D721Med (cell line): Measurements from ENCODE around the gene EMSY.
"Not testable (repeated sequence)": the region's sequence is repeated elsewhere in the genome, so short reads cannot be mapped to it uniquely, and the experiment has no call there.

Source experiments
- DNase-seq: peaks from one replicate; pipeline ENCODE4 v3.0.0; 2011; ENCODE audit warnings: low spot score; ENCODE audit not compliant: insufficient read length
- FAIRE-seq: peaks from 2 replicates; lab custom pipeline; 2011; peaks lifted over from hg19 to GRCh38; lab: Jason Lieb, UNC
- TF ChIP-seq, protein P1 (sequence below): IDR thresholded peaks from 2 replicates; pipeline ENCODE4 v1.5.1; 2012; ENCODE audit warnings: mild to moderate bottlenecking, control low read depth; ENCODE audit not compliant: insufficient read depth; ENCODE audit errors: missing control alignments

The EMSY gene

DNA sequence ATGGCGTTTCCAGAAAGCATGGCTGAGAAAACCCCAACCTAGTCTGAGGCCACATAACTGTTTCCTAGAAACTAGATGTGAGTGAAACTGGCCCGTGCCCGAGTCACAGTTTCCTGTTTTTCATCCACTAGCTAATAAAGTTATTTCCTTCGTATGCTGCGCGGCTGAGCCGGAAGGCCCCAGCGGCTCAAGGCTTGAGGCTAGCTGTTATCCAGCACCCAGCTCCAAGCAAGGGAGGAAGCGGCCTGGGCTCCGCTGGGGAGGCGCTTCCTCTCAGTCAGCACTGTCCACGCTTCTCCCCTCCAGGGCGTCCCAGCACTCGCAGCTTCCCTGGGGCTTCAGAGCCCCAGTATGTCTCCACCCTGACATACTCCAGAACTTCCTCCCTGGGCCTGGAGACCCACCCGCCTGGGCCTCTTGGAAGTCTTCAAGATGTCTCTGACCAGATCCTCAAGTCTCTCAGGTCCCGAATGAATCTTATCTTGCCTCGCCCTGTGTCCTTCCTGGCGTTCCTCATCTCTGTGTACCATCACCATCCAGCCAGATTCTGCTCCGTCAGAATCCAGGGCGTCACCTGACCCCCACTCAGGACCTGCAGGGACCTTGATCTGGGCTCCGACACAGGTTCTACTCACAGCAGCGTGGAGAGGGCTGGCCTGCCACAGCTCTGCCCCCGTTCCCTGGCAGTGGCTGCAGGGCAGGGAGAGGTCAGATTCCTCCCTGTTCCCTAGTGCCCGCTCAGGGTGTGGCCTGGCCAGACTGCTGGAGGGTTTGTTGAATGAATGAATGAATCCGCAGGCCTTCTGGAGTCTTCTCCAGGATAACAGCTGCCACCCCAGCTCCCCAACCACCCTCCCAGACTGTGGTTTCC lies 143.9 kb downstream of the EMSY start:
- TF ChIP-seq, protein P1, sequence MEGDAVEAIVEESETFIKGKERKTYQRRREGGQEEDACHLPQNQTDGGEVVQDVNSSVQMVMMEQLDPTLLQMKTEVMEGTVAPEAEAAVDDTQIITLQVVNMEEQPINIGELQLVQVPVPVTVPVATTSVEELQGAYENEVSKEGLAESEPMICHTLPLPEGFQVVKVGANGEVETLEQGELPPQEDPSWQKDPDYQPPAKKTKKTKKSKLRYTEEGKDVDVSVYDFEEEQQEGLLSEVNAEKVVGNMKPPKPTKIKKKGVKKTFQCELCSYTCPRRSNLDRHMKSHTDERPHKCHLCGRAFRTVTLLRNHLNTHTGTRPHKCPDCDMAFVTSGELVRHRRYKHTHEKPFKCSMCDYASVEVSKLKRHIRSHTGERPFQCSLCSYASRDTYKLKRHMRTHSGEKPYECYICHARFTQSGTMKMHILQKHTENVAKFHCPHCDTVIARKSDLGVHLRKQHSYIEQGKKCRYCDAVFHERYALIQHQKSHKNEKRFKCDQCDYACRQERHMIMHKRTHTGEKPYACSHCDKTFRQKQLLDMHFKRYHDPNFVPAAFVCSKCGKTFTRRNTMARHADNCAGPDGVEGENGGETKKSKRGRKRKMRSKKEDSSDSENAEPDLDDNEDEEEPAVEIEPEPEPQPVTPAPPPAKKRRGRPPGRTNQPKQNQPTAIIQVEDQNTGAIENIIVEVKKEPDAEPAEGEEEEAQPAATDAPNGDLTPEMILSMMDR: no peak
- no peak for DNase-seq
- no peak for FAIRE-seq

DNA sequence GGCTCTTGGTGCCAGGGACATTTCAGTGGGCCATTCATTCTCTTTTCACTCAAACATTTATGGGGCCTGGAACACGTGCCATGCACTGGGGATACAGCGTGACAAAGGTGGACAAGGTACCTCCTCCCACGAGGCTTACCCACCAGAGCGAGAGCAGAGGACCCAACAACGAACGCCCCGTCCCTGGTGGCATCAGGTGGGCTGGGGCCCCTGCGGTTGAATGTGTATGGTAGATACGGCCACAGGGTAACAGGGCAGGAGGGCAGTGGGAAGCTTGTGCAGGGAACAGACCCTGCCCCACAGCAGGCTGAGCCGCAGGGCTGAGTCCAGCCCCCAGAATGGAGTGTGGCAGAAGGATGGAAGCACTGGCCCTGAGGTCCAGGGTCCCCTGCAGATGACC lies 144.7 kb downstream of the EMSY start:
- TF ChIP-seq, protein P1: no peak
- DNase-seq (no peak), FAIRE-seq (no peak)

DNA sequence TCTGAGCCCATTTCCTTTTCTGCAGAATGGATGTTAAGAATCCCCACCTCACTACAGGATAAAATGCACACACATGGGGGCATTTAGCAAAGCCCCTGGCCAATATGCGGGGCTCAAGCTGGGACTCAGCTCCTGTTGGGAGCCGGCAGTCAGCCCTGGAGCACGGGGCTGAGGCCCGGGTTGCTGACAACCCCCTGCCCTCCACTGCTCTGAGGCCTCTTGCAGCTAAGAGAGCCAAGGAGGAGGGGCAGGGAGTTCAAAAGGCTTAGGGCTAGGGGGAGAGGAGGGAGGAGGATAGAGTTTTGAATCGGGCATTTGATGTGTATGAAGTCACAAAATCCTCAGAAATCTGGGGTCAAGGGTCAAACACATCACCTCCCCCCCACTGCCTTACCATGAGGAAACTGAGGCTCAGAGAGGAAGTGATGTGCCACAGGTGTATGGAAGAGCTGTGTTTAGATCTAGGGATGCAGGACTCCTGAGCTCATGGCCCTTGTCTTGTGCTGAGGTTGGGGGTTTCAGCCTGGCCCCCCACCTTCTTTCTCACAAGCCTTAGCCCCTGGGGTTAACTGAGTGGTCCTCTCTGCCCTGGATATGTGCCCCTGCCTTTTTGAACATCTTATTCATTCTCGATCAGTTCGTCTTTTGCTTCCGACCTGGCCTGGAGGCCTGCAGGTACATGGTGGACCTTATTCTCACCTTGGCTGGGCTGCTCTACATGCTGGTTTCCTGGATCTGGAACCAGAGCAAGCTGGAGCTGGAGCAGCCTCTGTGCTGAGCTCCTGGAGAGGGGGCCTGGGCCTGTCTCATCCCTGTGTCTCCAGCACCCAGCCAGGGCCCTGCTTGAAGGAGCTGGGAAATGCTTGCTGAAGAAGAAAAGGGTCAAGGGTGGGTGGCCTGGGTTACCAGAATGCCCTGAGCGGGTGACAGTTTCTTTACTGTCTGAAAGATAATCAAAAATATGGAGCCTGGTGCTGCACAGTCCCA lies 145.4 kb downstream of the EMSY start:
- no peak for DNase-seq
- FAIRE-seq: no peak

DNA sequence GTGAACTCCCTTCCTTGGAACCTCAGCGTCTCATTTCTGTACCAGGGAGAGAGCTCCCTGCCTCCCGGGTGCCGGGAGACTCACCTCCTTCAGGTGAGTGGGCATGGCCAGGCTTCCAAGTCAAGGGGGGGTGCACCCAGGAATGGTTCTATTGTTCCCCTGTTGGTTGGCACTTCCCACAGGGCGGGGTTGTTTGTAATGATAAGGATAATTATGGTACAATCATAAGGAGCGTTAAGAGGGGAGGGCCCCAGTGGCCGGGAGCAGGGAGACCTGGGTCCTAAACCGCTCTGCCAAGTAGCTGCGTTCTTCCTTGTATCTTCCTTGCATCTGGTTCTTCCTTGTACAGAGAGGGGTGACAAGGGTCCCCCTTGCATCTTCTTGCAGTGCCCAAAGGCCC lies 146.6 kb downstream of the EMSY start:
- TF ChIP-seq, protein P1: no peak
- FAIRE-seq: no peak
- no peak for DNase-seq

More for the DNA sequence above, 145.4 kb downstream of the EMSY start:
- TF ChIP-seq, protein P1: no peak

DNA sequence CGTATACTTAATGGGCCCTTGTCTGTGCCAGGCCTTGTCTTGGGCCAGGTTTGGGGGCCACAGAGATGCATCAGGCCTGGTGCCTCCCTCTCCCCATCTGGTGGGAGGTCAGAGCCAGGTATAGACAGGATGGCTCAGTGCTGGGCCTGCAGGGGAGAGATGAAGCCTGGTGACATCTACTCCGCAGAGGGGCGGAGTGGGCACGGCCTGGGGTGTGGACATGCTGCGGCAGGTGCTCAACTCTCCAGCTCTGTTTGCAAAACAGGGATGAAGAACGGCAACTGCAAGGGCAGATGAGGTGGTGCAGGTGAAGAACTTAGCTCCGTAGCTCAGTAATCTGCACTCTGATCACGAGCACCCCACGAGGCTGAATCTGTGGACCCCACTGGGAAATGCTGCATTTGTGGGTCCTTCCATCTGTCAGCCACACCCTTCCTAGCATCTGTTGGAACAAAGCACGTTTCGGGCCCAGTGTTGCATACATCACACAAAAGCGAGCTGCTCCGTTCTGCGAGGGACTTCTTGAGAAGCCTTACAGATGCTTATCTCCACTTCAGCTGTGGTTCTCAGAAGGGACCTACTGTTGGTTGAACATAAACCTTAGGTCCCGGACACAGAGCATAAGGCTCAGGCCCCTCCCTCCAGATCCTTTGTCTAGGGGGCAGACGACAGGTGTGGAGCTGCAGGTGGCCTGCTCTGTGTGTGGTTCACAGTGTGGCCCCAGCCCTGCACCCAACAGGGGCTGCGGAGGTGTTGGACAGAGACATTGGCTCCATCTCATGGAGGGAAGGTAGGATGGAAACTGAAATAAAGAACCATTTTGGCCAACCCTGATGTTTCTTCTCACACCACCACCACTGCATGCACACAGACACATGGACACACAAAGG lies 147.5 kb downstream of the EMSY start:
- FAIRE-seq (no peak), DNase-seq (no peak)
- TF ChIP-seq, protein P1: no peak

DNA sequence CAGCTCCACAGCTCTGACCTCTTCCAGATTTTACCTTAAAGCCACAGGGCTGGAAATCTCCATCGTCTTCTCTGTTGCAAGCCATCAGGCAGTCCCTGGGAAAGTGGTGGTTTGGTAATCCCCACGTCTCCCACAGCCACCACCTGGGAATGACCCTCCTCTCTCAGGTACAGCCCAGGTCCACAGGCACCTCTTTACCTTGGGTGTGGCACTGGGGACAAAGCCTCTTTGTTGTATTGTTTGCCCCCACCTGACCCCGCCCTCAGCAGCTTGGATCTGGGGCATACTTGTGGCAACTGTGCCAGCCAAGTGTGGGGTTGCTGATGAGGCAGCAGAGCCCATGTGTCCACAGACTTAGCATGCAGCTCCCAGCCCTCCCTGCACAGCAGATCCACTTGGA lies 148.1 kb downstream of the EMSY start:
- FAIRE-seq (no peak), DNase-seq (no peak)
- TF ChIP-seq, protein P1: no peak

DNA sequence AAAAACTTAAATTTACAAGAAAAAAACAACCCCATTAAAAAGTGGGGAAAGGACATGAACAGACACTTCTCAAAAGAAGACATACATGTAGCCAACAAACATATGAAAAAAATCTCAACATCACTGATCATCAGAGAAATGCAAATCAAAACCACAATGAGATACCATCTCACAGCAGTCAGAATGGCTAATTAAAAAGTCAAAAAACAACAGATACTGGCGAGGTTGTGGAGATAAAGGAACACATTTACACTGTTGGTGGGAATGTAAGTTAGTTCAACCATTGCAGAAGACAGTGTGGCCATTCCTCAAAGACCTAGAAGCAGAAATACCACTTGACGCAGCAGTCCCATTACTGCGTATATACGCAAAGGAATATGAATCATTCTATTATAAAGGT lies 150.3 kb downstream of the EMSY start:
- DNase-seq, FAIRE-seq: not testable (repeated sequence)
